OCI-LY1 (cell line): ENCODE results near the gene LAMTOR2.

ENCODE experiments used
- EZH2 ChIP-seq: fragments of 200-600 bp; sonication (generic), shearing (Covaris generic); IDR thresholded peaks from 2 replicates; pipeline ENCODE4 v1.8.0; 2017; ENCODE audit warnings: borderline replicate concordance, mixed run types, mild to moderate bottlenecking, antibody characterized with exemption, low read length, moderate library complexity, mixed read lengths
- TF ChIP-seq, protein P1 (sequence below): fragments of 200-600 bp; sonication (generic), shearing (Covaris generic); IDR thresholded peaks from 2 replicates; pipeline ENCODE4 v1.5.1; 2017; ENCODE audit warnings: mild to moderate bottlenecking, antibody characterized with exemption, low read length, moderate library complexity, mixed read lengths

DNA sequence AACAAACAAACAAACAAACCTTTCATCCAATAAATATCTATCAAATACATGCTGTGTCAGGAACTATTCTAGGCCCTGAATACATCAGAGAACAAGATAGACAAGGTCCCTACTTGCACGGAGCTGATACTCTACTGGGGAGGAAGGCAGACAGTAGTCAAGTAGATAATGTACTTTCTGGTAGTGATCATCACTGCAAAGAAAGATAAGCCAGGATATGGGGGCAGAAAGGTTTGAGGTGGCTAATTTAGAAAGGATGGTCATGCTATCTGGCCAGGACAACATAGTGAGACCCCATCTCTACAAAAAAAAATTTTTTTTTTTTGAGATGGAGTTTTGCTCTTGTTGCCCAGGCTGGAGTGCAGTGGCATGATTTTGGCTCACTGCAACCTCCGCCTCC lies 37.0 kb downstream of the LAMTOR2 start:
- TF ChIP-seq, protein P1, sequence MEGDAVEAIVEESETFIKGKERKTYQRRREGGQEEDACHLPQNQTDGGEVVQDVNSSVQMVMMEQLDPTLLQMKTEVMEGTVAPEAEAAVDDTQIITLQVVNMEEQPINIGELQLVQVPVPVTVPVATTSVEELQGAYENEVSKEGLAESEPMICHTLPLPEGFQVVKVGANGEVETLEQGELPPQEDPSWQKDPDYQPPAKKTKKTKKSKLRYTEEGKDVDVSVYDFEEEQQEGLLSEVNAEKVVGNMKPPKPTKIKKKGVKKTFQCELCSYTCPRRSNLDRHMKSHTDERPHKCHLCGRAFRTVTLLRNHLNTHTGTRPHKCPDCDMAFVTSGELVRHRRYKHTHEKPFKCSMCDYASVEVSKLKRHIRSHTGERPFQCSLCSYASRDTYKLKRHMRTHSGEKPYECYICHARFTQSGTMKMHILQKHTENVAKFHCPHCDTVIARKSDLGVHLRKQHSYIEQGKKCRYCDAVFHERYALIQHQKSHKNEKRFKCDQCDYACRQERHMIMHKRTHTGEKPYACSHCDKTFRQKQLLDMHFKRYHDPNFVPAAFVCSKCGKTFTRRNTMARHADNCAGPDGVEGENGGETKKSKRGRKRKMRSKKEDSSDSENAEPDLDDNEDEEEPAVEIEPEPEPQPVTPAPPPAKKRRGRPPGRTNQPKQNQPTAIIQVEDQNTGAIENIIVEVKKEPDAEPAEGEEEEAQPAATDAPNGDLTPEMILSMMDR: no peak
- TF ChIP-seq EZH2: no peak
